Prostate gland (tissue), 2 donors: ENCODE data around the gene IRF2. TPM values are rescaled to one million over a fixed set of nuclear protein-coding genes. Genes with fewer than 3 reads are reported as not detected.

Experiments
- DNase-seq: peaks from one replicate; pipeline ENCODE4 v3.0.0-alpha.2; 2019; ENCODE audit warnings: low spot score
- H3K27ac ChIP-seq, 2 donors: fragments of 200-600 bp; sonication (generic); 2 replicates each; pipeline ENCODE4 v1.5.1; 2017 to 2019
- H3K27me3 ChIP-seq: fragments of 200-600 bp; sonication (generic); replicated peaks from 2 replicates; pipeline ENCODE4 v1.5.1; 2019; ENCODE audit not compliant: insufficient read depth
- H3K36me3 ChIP-seq, 2 donors: fragments of 200-600 bp; sonication (generic); 1 replicate in 1 of 2; 2 replicates in 1 of 2; pipeline versions ENCODE4 v1.5.1 to v1.8.1; 2017 to 2019
- H3K4me1 ChIP-seq: fragments of 200-600 bp; sonication (generic); replicated peaks from 2 replicates; pipeline ENCODE4 v1.5.1; 2019
- H3K4me3 ChIP-seq, 2 donors: fragments of 200-600 bp; sonication (generic); 2 replicates each; pipeline ENCODE4 v1.5.1; 2017 to 2019
- H3K9me3 ChIP-seq: fragments of 200-600 bp; sonication (generic); 2 replicates; pipeline ENCODE4 v1.5.1; 2017
- CTCF ChIP-seq, 4 experiments: fragments of 200-600 bp in 2 of 4; fragments of 450-650 bp in 2 of 4; sonication (generic) in 2 of 4; IDR thresholded peaks; 1 replicate in 3 of 4; 2 replicates in 1 of 4; pipeline ENCODE4 v1.5.1; 2016 to 2019; ENCODE audit warnings: antibody characterized with exemption in 4 of 4, mild to moderate bottlenecking in 2 of 4, moderate library complexity in 2 of 4
- POLR2A ChIP-seq: fragments of 450-650 bp; IDR thresholded peaks from one replicate; pipeline ENCODE4 v1.6.1; 2016; ENCODE audit warnings: antibody characterized with exemption, mild to moderate bottlenecking
- POLR2AphosphoS5 ChIP-seq: sonication (generic); formaldehyde crosslinking; IDR thresholded peaks from one replicate; pipeline ENCODE4 v1.6.1; 2017; ENCODE audit warnings: antibody characterized with exemption
- WGBS: methylation state at CpG from one replicate; pipeline ENCODE4 v1.1.5; 2018; 5-methylcytosine and 5-hydroxymethylcytosine counted together
- intact Hi-C: fragments of 100-400 bp; cut with DNase I; formaldehyde crosslinking; loops from one replicate; pipeline ENCODE4 v1.14.2; 2022
- total RNA-seq, 2 donors: library from RNA; depleted of rRNA; stranded (reverse); fragments of >200 nt; gene quantifications; one replicate each; pipeline ENCODE4 v1.1.0, GENCODE V29; 2016

IRF2 gene
- total RNA-seq, 2 donors from 2014 or later = 40.7 to 49.9 TPM

GRCh38 chr4:184500748-184501589 lies 26.6 kb upstream of the IRF2 start:
- H3K27me3 ChIP-seq = no peaks in the 10 kb centered on the region
- no peak overlapping the region for H3K27ac ChIP-seq
- DNase-seq = no peak
- H3K36me3 ChIP-seq = no peaks in the 10 kb centered on the region
- intact Hi-C loops = no loop called here
- TF ChIP-seq POLR2A (no peak), POLR2AphosphoS5 (no peak), CTCF (IDR thresholded peaks at IDR 0.05) (no peak)
- no peaks in the 10 kb centered on the region for H3K9me3 ChIP-seq
- no peaks in the 10 kb centered on the region for H3K4me1 ChIP-seq
- H3K4me3 ChIP-seq = no peak overlapping the region
- WGBS = 80% methylated on average over 4 of the region's 4 CpGs

- Histone ChIP-seq H3K9me3 (no peaks in the 10 kb centered on the region), H3K4me1 (no peaks in the 10 kb centered on the region), H3K27ac (no peak overlapping the region), H3K4me3 (no peak overlapping the region), H3K27me3 (no peaks in the 10 kb centered on the region), H3K36me3 (no peaks in the 10 kb centered on the region)
- TF ChIP-seq POLR2AphosphoS5 = no peak
- TF ChIP-seq POLR2A = no peak
- no peak for TF ChIP-seq CTCF (IDR thresholded peaks at IDR 0.05)
- intact Hi-C loops = no loop called here
- no peak for DNase-seq
These were observed 25.6 kb upstream of the IRF2 start for GRCh38 chr4:184499996-184500395.

GRCh38 chr4:184498598-184498997 lies 24.2 kb upstream of the IRF2 start:
- 91% methylated on average over 10 of the region's 10 CpGs for WGBS
- H3K27me3 ChIP-seq = no peaks in the 10 kb centered on the region
- intact Hi-C loops = no loop called here
- TF ChIP-seq CTCF (IDR thresholded peaks at IDR 0.05) = no peak
- TF ChIP-seq POLR2AphosphoS5 = no peak
- TF ChIP-seq POLR2A = no peak
- H3K4me3 ChIP-seq = no peak overlapping the region
- no peaks in the 10 kb centered on the region for H3K4me1 ChIP-seq
- no peaks in the 10 kb centered on the region for H3K36me3 ChIP-seq
- no peak overlapping the region for H3K27ac ChIP-seq
- no peaks in the 10 kb centered on the region for H3K9me3 ChIP-seq
- DNase-seq = no peak

- Histone ChIP-seq H3K27ac (no peak overlapping the region), H3K36me3 (no peaks in the 10 kb centered on the region), H3K27me3 (no peaks in the 10 kb centered on the region), H3K4me1 (no peaks in the 10 kb centered on the region), H3K4me3 (no peak overlapping the region), H3K9me3 (no peaks in the 10 kb centered on the region)
- DNase-seq = no peak
- 96% methylated on average over 8 of the region's 8 CpGs for WGBS
- TF ChIP-seq POLR2A (no peak), POLR2AphosphoS5 (no peak), CTCF (IDR thresholded peaks at IDR 0.05) (no peak)
- intact Hi-C loops = no loop called here
These were observed 15.4 kb upstream of the IRF2 start for GRCh38 chr4:184489771-184490170.

- no peak for TF ChIP-seq CTCF (IDR thresholded peaks at IDR 0.05)
- peak; percentile 75 for TF ChIP-seq POLR2AphosphoS5
- Histone ChIP-seq H3K36me3 (no peaks in the 10 kb centered on the region), H3K4me3 (no peak overlapping the region), H3K27ac (peak overlapping the region; percentile 65 to 72), H3K9me3 (no peaks in the 10 kb centered on the region), H3K27me3 (no peaks in the 10 kb centered on the region), H3K4me1 (no peaks in the 10 kb centered on the region)
- peak; percentile 49 for DNase-seq
- 60% methylated on average over 9 of the region's 9 CpGs for whole genome bisulfite sequencing
- intact Hi-C loops = no loop called here
These were observed 13.2 kb upstream of the IRF2 start for GRCh38 chr4:184487503-184487902.
